ENCODE measurements around the gene NPLOC4. TPM values are rescaled to one million over a fixed set of nuclear protein-coding genes. Genes with fewer than 3 reads are reported as not detected.

The NPLOC4 gene
- 10 to 100 TPM; 33.0 to 45.0 (median 34.1) TPM for polyA plus RNA-seq
- long read RNA-seq, donor 1 = 0 reads
- long read RNA-seq, donor 2, full-length matches to known transcripts = 5 of 5 reads
- long read RNA-seq, donor 2, partial matches to known transcripts = 0 of 5 reads
- long read RNA-seq, donor 2, other reads (novel, unspliced or antisense) = 0 of 5 reads
- long read RNA-seq, donor 3 = 0 reads
- long read RNA-seq, donor 4 = 0 reads
- long read RNA-seq, donor 5 = 0 reads
- long read RNA-seq, donor 6, full-length matches to known transcripts = 5 of 5 reads
- long read RNA-seq, donor 6, partial matches to known transcripts = 0 of 5 reads
- long read RNA-seq, donor 6, other reads (novel, unspliced or antisense) = 0 of 5 reads
- long read RNA-seq, donor 7, full-length matches to known transcripts = 9 of 9 reads
- long read RNA-seq, donor 7, partial matches to known transcripts = 0 of 9 reads
- long read RNA-seq, donor 7, other reads (novel, unspliced or antisense) = 0 of 9 reads
- long read RNA-seq, donor 8 = 0 reads
- long read RNA-seq, donor 9 = 0 reads
- long read RNA-seq, donor 10, full-length matches to known transcripts = 2 of 2 reads
- long read RNA-seq, donor 10, partial matches to known transcripts = 0 of 2 reads
- long read RNA-seq, donor 10, other reads (novel, unspliced or antisense) = 0 of 2 reads

- Histone ChIP-seq H3K27me3 (ENCODE audit: control insufficient read depth in 3 of 3, insufficient read depth in 3 of 3, low read length in 3 of 3) (no peaks in the 10 kb centered on the region), H3K4me1 (ENCODE audit: control insufficient read depth in 3 of 3, insufficient read depth in 2 of 3, low read depth in 1 of 3, low read length in 2 of 3) (peaks cover 0 to 15% (median 3%) of the 10 kb centered on the region in 3 donors), H3K27ac (ENCODE audit: low read depth in 1 of 3, low read length in 2 of 3) (peak within 1 kb of the TSS; percentile 76 to 95 (median 83)), H3K36me3 (ENCODE audit: control insufficient read depth in 3 of 3, insufficient read depth in 2 of 3, low read depth in 1 of 3, low read length in 3 of 3) (peaks cover 0 to 3% (median 0%) of the 10 kb centered on the region in 3 donors), H3K4me3 (ENCODE audit: low read depth in 1 of 3, low read length in 3 of 3) (peak within 1 kb of the TSS; percentile 69 to 99 (median 82)), H3K9me3 (ENCODE audit: control insufficient read depth in 2 of 2, insufficient read depth in 1 of 2, low read depth in 1 of 2, low read length in 1 of 2) (no peaks in the 10 kb centered on the region)
- FAIRE-seq (no peak), DNase-seq (peak; percentile 82 to 94)
- WGBS, 3 donors = 0 to 1% (median 0%) methylated on average over 53 to 77 of the region's 77 CpGs
These were observed at the start of gene NPLOC4, which contains the start of gene TSPAN10 for GRCh38 chr17:81636505-81637288. Gene NPLOC4 (minus strand): TSS chr17:81637112. CDS start chr17:81636930, 182 bp downstream. Gene TSPAN10 (plus strand): TSS chr17:81637196. CDS start chr17:81642413, 5,217 bp downstream.

- no peak overlapping the region for H3K4me3 ChIP-seq (ENCODE audit: low read depth in 1 of 3, low read length in 3 of 3)
- DNase-seq (no peak), FAIRE-seq (no peak)
- no peak overlapping the region for H3K27ac ChIP-seq (ENCODE audit: low read depth in 1 of 3, low read length in 2 of 3)
- WGBS, 3 donors = 88 to 95% (median 95%) methylated on average over 18 to 20 of the region's 20 CpGs
- no peaks in the 10 kb centered on the region for H3K9me3 ChIP-seq (ENCODE audit: control insufficient read depth in 2 of 2, insufficient read depth in 1 of 2, low read depth in 1 of 2, low read length in 1 of 2)
- peaks cover 3 to 76% (median 19%) of the 10 kb centered on the region in 3 donors for H3K36me3 ChIP-seq (ENCODE audit: control insufficient read depth in 3 of 3, insufficient read depth in 2 of 3, low read depth in 1 of 3, low read length in 3 of 3)
- H3K27me3 ChIP-seq (ENCODE audit: control insufficient read depth in 3 of 3, insufficient read depth in 3 of 3, low read length in 3 of 3) = no peaks in the 10 kb centered on the region
- H3K4me1 ChIP-seq (ENCODE audit: control insufficient read depth in 3 of 3, insufficient read depth in 2 of 3, low read depth in 1 of 3, low read length in 2 of 3) = peaks cover 0 to 13% (median 4%) of the 10 kb centered on the region in 3 donors
These were observed 49.7 kb upstream of the NPLOC4 start for GRCh38 chr17:81686614-81687013.

DNA sequence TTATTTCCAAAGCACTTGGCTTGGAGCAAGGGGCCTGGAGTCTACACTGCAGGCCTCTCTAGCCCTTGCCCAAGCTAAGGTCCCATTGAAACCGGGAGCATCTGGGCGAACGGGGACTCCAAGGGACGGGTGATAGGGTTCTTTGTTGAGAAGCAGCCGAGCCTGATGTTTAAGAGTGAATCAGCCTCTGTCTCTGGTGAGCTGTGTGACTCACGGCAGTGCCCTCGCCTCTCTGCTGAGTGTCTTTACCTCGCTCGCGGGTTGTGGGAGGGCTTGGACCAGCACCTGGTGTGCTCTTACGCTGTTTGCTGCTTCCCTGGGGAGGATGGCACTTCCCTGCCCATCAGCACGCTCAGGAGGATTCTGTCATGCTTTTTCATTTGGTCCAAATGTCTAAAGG, 48.2 kb upstream of the NPLOC4 start:
- peaks cover 0 to 13% (median 4%) of the 10 kb centered on the region in 3 donors for H3K4me1 ChIP-seq (ENCODE audit: control insufficient read depth in 3 of 3, insufficient read depth in 2 of 3, low read depth in 1 of 3, low read length in 2 of 3)
- H3K9me3 ChIP-seq (ENCODE audit: control insufficient read depth in 2 of 2, insufficient read depth in 1 of 2, low read depth in 1 of 2, low read length in 1 of 2) = no peaks in the 10 kb centered on the region
- H3K4me3 ChIP-seq (ENCODE audit: low read depth in 1 of 3, low read length in 3 of 3) = peak overlapping the region in 2 of 3 donors; percentile 95 to 97
- no peak overlapping the region for H3K27ac ChIP-seq (ENCODE audit: low read depth in 1 of 3, low read length in 2 of 3)
- 53 to 69% (median 60%) methylated on average over 12 of the region's 12 CpGs for WGBS, 3 donors
- peaks cover 3 to 73% (median 15%) of the 10 kb centered on the region in 3 donors for H3K36me3 ChIP-seq (ENCODE audit: control insufficient read depth in 3 of 3, insufficient read depth in 2 of 3, low read depth in 1 of 3, low read length in 3 of 3)
- H3K27me3 ChIP-seq (ENCODE audit: control insufficient read depth in 3 of 3, insufficient read depth in 3 of 3, low read length in 3 of 3) = no peaks in the 10 kb centered on the region
- no peak for FAIRE-seq
- DNase-seq = no peak

DNA sequence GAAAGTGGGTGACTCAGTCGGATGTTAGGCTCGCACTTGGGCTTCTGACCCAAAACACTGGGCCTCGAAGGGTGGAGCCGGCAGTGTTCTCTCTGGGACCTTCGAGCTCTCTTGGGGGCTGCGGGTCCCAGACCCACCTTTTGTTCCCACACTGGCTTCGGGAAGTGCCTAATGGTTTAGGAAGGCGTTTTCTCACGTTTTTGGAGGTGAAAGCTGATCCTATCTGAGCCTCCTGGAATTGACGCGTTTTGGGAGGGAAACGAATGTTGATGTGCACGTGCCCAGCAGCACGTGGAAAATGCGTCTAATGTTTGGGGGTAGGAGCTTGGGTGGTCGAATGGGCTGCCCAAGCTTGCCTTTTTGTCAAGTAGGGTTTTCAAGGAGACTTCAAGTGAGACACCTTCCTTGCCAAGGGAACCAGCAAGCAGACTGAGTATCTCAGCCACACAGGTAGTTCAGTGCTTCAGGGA, 47.6 kb upstream of the NPLOC4 start:
- Histone ChIP-seq H3K9me3 (ENCODE audit: control insufficient read depth in 2 of 2, insufficient read depth in 1 of 2, low read depth in 1 of 2, low read length in 1 of 2) (no peaks in the 10 kb centered on the region), H3K27me3 (ENCODE audit: control insufficient read depth in 3 of 3, insufficient read depth in 3 of 3, low read length in 3 of 3) (no peaks in the 10 kb centered on the region), H3K36me3 (ENCODE audit: control insufficient read depth in 3 of 3, insufficient read depth in 2 of 3, low read depth in 1 of 3, low read length in 3 of 3) (peaks cover 3 to 71% (median 14%) of the 10 kb centered on the region in 3 donors), H3K4me3 (ENCODE audit: low read depth in 1 of 3, low read length in 3 of 3) (peak overlapping the region; percentile 95 to 98 (median 97)), H3K27ac (ENCODE audit: low read depth in 1 of 3, low read length in 2 of 3) (peak overlapping the region in 2 of 3 donors; percentile 75 to 82), H3K4me1 (ENCODE audit: control insufficient read depth in 3 of 3, insufficient read depth in 2 of 3, low read depth in 1 of 3, low read length in 2 of 3) (peaks cover 0 to 13% (median 4%) of the 10 kb centered on the region in 3 donors)
- 1 to 2% (median 1%) methylated on average over 16 of the region's 16 CpGs for WGBS, 3 donors
- DNase-seq (peak; percentile 12 to 30), FAIRE-seq (no peak)

GRCh38 chr17:81683584-81684441, 46.9 kb upstream of the NPLOC4 start, which contains the start of the genes ARL16 and HGS:
Gene ARL16 (minus strand): TSS chr17:81683797. CDS start chr17:81683753, 44 bp downstream.
Gene HGS (plus strand): TSS chr17:81684011. CDS start chr17:81684067, 56 bp downstream.
- H3K27me3 ChIP-seq (ENCODE audit: control insufficient read depth in 3 of 3, insufficient read depth in 3 of 3, low read length in 3 of 3) = no peaks in the 10 kb centered on the region
- H3K9me3 ChIP-seq (ENCODE audit: control insufficient read depth in 2 of 2, insufficient read depth in 1 of 2, low read depth in 1 of 2, low read length in 1 of 2) = no peaks in the 10 kb centered on the region
- peaks cover 1 to 65% (median 10%) of the 10 kb centered on the region in 3 donors for H3K36me3 ChIP-seq (ENCODE audit: control insufficient read depth in 3 of 3, insufficient read depth in 2 of 3, low read depth in 1 of 3, low read length in 3 of 3)
- peak within 1 kb of the TSS; percentile 95 to 98 (median 97) for H3K4me3 ChIP-seq (ENCODE audit: low read depth in 1 of 3, low read length in 3 of 3)
- 0 to 1% (median 1%) methylated on average over 85 to 112 of the region's 112 CpGs for WGBS, 3 donors
- peak; percentile 99 to 100 for DNase-seq
- peak within 1 kb of the TSS; percentile 62 to 82 (median 75) for H3K27ac ChIP-seq (ENCODE audit: low read depth in 1 of 3, low read length in 2 of 3)
- peaks cover 0 to 13% (median 4%) of the 10 kb centered on the region in 3 donors for H3K4me1 ChIP-seq (ENCODE audit: control insufficient read depth in 3 of 3, insufficient read depth in 2 of 3, low read depth in 1 of 3, low read length in 2 of 3)
- FAIRE-seq = no peak

DNA sequence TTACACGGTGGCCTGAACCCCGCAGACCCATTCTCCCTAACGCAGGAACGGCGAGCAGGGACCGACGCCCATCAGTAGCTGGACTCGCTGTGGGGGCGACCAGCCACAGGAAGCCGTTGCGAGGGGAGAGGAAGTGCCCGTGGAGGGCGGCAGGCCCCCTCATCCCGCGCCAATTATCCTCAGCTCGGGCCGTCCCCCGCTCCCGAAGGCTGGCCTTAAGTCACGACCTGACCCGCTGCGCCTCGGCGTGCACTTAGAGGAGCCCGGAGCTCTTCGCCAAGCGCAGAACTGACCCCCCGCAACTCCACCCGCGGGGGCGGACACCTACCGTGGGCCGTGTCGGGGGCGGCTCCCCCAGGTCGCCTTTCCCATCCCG, 46.3 kb upstream of the NPLOC4 start:
- peaks cover 0 to 13% (median 4%) of the 10 kb centered on the region in 3 donors for H3K4me1 ChIP-seq (ENCODE audit: control insufficient read depth in 3 of 3, insufficient read depth in 2 of 3, low read depth in 1 of 3, low read length in 2 of 3)
- H3K4me3 ChIP-seq (ENCODE audit: low read depth in 1 of 3, low read length in 3 of 3) = peak overlapping the region; percentile 81 to 97 (median 95)
- no peak for DNase-seq
- no peak for FAIRE-seq
- WGBS, 3 donors = 0 to 1% (median 0%) methylated on average over 17 to 37 of the region's 37 CpGs
- H3K9me3 ChIP-seq (ENCODE audit: control insufficient read depth in 2 of 2, insufficient read depth in 1 of 2, low read depth in 1 of 2, low read length in 1 of 2) = no peaks in the 10 kb centered on the region
- no peaks in the 10 kb centered on the region for H3K27me3 ChIP-seq (ENCODE audit: control insufficient read depth in 3 of 3, insufficient read depth in 3 of 3, low read length in 3 of 3)
- peak overlapping the region in 2 of 3 donors; percentile 62 to 64 for H3K27ac ChIP-seq (ENCODE audit: low read depth in 1 of 3, low read length in 2 of 3)
- H3K36me3 ChIP-seq (ENCODE audit: control insufficient read depth in 3 of 3, insufficient read depth in 2 of 3, low read depth in 1 of 3, low read length in 3 of 3) = peaks cover 0 to 58% (median 7%) of the 10 kb centered on the region in 3 donors

DNA sequence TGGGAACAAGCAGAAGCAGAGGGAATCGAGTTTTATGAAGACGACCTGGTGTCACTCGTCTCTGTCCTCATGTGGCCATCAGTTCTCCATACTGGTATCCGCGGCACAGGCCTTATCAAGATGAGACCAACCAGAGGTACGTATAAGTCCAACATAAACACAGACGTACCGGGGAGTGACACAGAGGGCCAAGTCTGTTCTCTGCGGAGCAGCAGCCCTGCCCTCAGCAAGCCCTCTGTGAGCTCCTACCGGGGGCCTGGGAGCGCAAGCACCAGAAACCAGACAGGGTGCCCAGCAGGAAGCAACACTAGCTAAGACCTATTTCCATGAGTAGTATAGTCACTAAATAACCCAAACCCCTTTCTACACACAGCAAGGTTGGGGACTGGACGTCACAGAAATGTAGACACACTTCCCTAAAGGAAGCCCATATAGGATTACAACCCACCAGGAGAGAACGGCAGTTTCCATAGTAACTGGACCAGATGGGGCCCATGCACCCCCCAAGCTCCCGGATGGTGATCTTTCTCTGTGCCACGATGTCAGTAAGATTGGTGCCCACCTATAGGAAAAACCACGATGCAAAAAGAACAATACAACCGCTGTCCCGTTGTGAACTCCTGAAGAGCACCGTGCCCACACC, 45.8 kb upstream of the NPLOC4 start:
- FAIRE-seq = no peak
- Histone ChIP-seq H3K27ac (ENCODE audit: low read depth in 1 of 3, low read length in 2 of 3) (peak overlapping the region in 1 of 3 donors; percentile 64), H3K9me3 (ENCODE audit: control insufficient read depth in 2 of 2, insufficient read depth in 1 of 2, low read depth in 1 of 2, low read length in 1 of 2) (no peaks in the 10 kb centered on the region), H3K4me1 (ENCODE audit: control insufficient read depth in 3 of 3, insufficient read depth in 2 of 3, low read depth in 1 of 3, low read length in 2 of 3) (peaks cover 0 to 13% (median 4%) of the 10 kb centered on the region in 3 donors), H3K36me3 (ENCODE audit: control insufficient read depth in 3 of 3, insufficient read depth in 2 of 3, low read depth in 1 of 3, low read length in 3 of 3) (peaks cover 0 to 53% (median 7%) of the 10 kb centered on the region in 3 donors), H3K27me3 (ENCODE audit: control insufficient read depth in 3 of 3, insufficient read depth in 3 of 3, low read length in 3 of 3) (no peaks in the 10 kb centered on the region), H3K4me3 (ENCODE audit: low read depth in 1 of 3, low read length in 3 of 3) (peak overlapping the region; percentile 81 to 97 (median 95))
- DNase-seq = peak in 1 of 2 donors; percentile 19
- 30 to 41% (median 36%) methylated on average over 18 to 19 of the region's 19 CpGs for WGBS, 3 donors
